Measurements from ENCODE around the gene LRRC3C. TPM values are rescaled to one million over a fixed set of nuclear protein-coding genes. Genes with fewer than 3 reads are reported as not detected.

LRRC3C gene
- total RNA-seq, 1 donor from 2014 or later, result not detected

- no peak overlapping the region for H3K27ac Mint-ChIP-seq (ENCODE audit: unreplicated experiment)
- no peak for TF ChIP-seq CTCF (IDR thresholded peaks at IDR 0.05; ENCODE audit: partially characterized antibody, unreplicated experiment)
Measured at GRCh38 chr17:39994448-39994847, 66.9 kb downstream of the LRRC3C start.

More at GRCh38 chr17:39994448-39994847, 66.9 kb downstream of the LRRC3C start:
- H3K4me1 Mint-ChIP-seq (ENCODE audit: low read depth, unreplicated experiment), result no peaks in the 10 kb centered on the region
- H3K36me3 Mint-ChIP-seq (ENCODE audit: unreplicated experiment), result no peaks in the 10 kb centered on the region
- no peak for DNase-seq
- H3K27me3 Mint-ChIP-seq (ENCODE audit: unreplicated experiment), result no peaks in the 10 kb centered on the region
- peaks cover 2% of the 10 kb centered on the region for H3K9me3 Mint-ChIP-seq (ENCODE audit: unreplicated experiment)
- no peak overlapping the region for H3K4me3 Mint-ChIP-seq (ENCODE audit: unreplicated experiment)

Other genes starting within 250 kb of the LRRC3C start
- gene PGAP3, start 239.7 kb upstream of the LRRC3C start, total RNA-seq (ENCODE audit: unreplicated experiment), result 10.7 TPM
- gene ERBB2, start 227.7 kb upstream of the LRRC3C start, total RNA-seq (ENCODE audit: unreplicated experiment), result 14.5 TPM
- 52.2 TPM for gene MIEN1, start 197.2 kb upstream of the LRRC3C start, total RNA-seq (ENCODE audit: unreplicated experiment)
- gene GRB7, start 189.8 kb upstream of the LRRC3C start, total RNA-seq (ENCODE audit: unreplicated experiment), result not detected
- not detected for gene IKZF3, start 63.4 kb upstream of the LRRC3C start, total RNA-seq (ENCODE audit: unreplicated experiment)
- gene ZPBP2, start 59.5 kb upstream of the LRRC3C start, total RNA-seq (ENCODE audit: unreplicated experiment), result not detected
- gene GSDMB, start 9.1 kb upstream of the LRRC3C start, total RNA-seq (ENCODE audit: unreplicated experiment), result 28.5 TPM
- 70.9 TPM for gene ORMDL3, start 131 bp upstream of the LRRC3C start, total RNA-seq (ENCODE audit: unreplicated experiment)
- gene GSDMA, start 35.3 kb downstream of the LRRC3C start, total RNA-seq (ENCODE audit: unreplicated experiment), result not detected
- gene PSMD3, start 53.1 kb downstream of the LRRC3C start, total RNA-seq (ENCODE audit: unreplicated experiment), result 113 TPM
- gene CSF3, start 87.7 kb downstream of the LRRC3C start, total RNA-seq (ENCODE audit: unreplicated experiment), result not detected
- gene MED24, start 126.7 kb downstream of the LRRC3C start, total RNA-seq (ENCODE audit: unreplicated experiment), result 172 TPM
- 17.6 TPM for gene THRA, start 135.2 kb downstream of the LRRC3C start, total RNA-seq (ENCODE audit: unreplicated experiment)
- gene NR1D1, start 172.9 kb downstream of the LRRC3C start, total RNA-seq (ENCODE audit: unreplicated experiment), result 1.3 TPM
- 110 TPM for gene MSL1, start 194.2 kb downstream of the LRRC3C start, total RNA-seq (ENCODE audit: unreplicated experiment)
- gene CASC3, start 212.8 kb downstream of the LRRC3C start, total RNA-seq (ENCODE audit: unreplicated experiment), result 145 TPM
- gene RAPGEFL1, start 249.7 kb downstream of the LRRC3C start, total RNA-seq (ENCODE audit: unreplicated experiment), result 25.3 TPM